Mesothelial cell of epicardium (in vitro differentiated cells): ENCODE results near the gene THBS4. TPM values are rescaled to one million over a fixed set of nuclear protein-coding genes. Genes with fewer than 3 reads are reported as not detected.

Experiments used
- DNase-seq, 2 experiments: peaks; one replicate each; pipeline ENCODE4 v3.0.0; 2021; ENCODE audit warnings: low spot score in 2 of 2; ENCODE audit not compliant: unreplicated experiment in 2 of 2
- H3K27ac Mint-ChIP-seq: 2 replicates; pipeline ENCODE4 v1.8.0; 2021; ENCODE audit warnings: mixed read lengths
- H3K27me3 Mint-ChIP-seq: 2 replicates; pipeline ENCODE4 v1.8.0; 2021; ENCODE audit warnings: low read depth, mixed read lengths
- H3K36me3 Mint-ChIP-seq: 2 replicates; pipeline ENCODE4 v1.8.0; 2021; ENCODE audit warnings: mixed read lengths
- H3K4me1 Mint-ChIP-seq: 2 replicates; pipeline ENCODE4 v1.8.0; 2021; ENCODE audit warnings: mixed read lengths
- H3K4me3 Mint-ChIP-seq: 2 replicates; pipeline ENCODE4 v1.8.0; 2021; ENCODE audit warnings: mild to moderate bottlenecking, moderate library complexity, mixed read lengths
- H3K9me3 Mint-ChIP-seq: 2 replicates; pipeline ENCODE4 v1.8.0; 2021; ENCODE audit warnings: mixed read lengths
- CTCF ChIP-seq: fragments of 200-600 bp; sonication (generic); IDR thresholded peaks from one replicate; pipeline ENCODE4 v1.5.0; 2021; ENCODE audit warnings: antibody characterized with exemption; ENCODE audit not compliant: unreplicated experiment
- total RNA-seq: library from RNA; stranded (reverse); gene quantifications from 3 replicates; pipeline ENCODE4 v1.2.1, GENCODE V29; 2021

The THBS4 gene
- total RNA-seq, 1 donor from 2014 or later, result 17.3 TPM

DNA sequence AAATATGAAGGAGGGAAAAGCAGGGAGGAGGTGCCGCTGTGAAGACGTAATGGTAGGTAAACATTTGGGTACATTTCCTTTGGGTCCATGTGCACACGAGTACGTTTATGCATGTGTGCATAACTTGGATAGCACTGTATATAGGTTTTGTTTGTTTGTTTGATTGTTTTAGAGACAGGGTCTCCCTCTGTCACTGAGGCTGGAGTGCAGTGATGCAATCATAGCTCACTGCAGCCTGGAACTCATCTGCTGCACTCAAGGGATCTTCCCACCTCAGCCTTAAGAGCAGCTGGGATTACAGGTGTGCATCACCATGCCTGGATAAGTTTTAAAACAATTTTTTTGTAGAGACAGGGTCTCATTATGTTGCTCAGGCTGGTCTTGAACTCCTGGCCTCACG lies 94.0 kb downstream of the THBS4 start:
- TF ChIP-seq CTCF, result no peak
- no peak overlapping the region for H3K27ac Mint-ChIP-seq
- H3K4me1 Mint-ChIP-seq, result peaks cover 25% of the 10 kb centered on the region
- H3K27me3 Mint-ChIP-seq, result no peaks in the 10 kb centered on the region
- peaks cover 18% of the 10 kb centered on the region for H3K36me3 Mint-ChIP-seq
- H3K9me3 Mint-ChIP-seq, result peaks cover 39% of the 10 kb centered on the region
- no peak for DNase-seq
- H3K4me3 Mint-ChIP-seq, result no peak overlapping the region

Other genes with a start within 250 kb of the THBS4 start
- gene MTX3, start 44.1 kb upstream of the THBS4 start, total RNA-seq, result 28.4 to 32.7 TPM (median 29.9 TPM) in 3 replicates
- 87.6 to 91.0 TPM (median 89.5 TPM) in 3 replicates for gene SERINC5, start 220.7 kb downstream of the THBS4 start, total RNA-seq